ENCODE results near the gene NTRK1. TPM values are rescaled to one million over a fixed set of nuclear protein-coding genes. Genes with fewer than 3 reads are reported as not detected.

NTRK1 gene
- total and polyA plus RNA-seq, 2 experiments from 2014 or later = 0.08 to 0.11 TPM

- DNase-seq = no peak
Observed at GRCh38 chr1:156895927-156896326, 35.3 kb downstream of the NTRK1 start.

GRCh38 chr1:156896490-156897033 lies 35.9 kb downstream of the NTRK1 start:
- Histone ChIP-seq H3K36me3 (ENCODE audit: low read depth) (no peaks in the 10 kb centered on the region), H3K4me2 (ENCODE audit: unreplicated experiment) (peak overlapping the region; percentile 86), H3K9me3 (ENCODE audit: low read depth) (no peaks in the 10 kb centered on the region), H2AFZ (no peak overlapping the region), H3K27me3 (replicated peaks; ENCODE audit: insufficient read depth) (no peaks in the 10 kb centered on the region), H3K9ac (peak overlapping the region; percentile 72), H3K9me2 (ENCODE audit: insufficient read depth) (no peaks in the 10 kb centered on the region), H3K4me1 (ENCODE audit: insufficient read depth) (peaks cover 39% of the 10 kb centered on the region), H3K4me3 (peak overlapping the region; percentile 54), H3K27ac (peak overlapping the region; percentile 95), H3K79me2 (ENCODE audit: insufficient read depth) (no peaks in the 10 kb centered on the region), H3F3A (ENCODE audit: insufficient read depth) (peaks cover 21% of the 10 kb centered on the region), H4K20me1 (ENCODE audit: insufficient read depth) (no peaks in the 10 kb centered on the region)
- in situ Hi-C loops (cut with MboI) = no loop called here
- DNase-seq = peak; percentile 97
- WGBS, 2 experiments (ENCODE audit: low coverage in 1 of 2, low lambda C conversion rate in 2 of 2, missing lambda C conversion rate in 2 of 2) = 46 to 52% methylated on average over 15 to 16 of the region's 16 CpGs
- TF ChIP-seq EZH2phosphoT487 (IDR thresholded peaks at IDR 0.05; ENCODE audit: insufficient read depth, low read depth) (no peak), EZH2 (IDR thresholded peaks at IDR 0.05; ENCODE audit: insufficient read depth, poor library complexity, severe bottlenecking) (no peak)

More at GRCh38 chr1:156895927-156896326, 35.3 kb downstream of the NTRK1 start:
- peaks cover 25% of the 10 kb centered on the region for H3F3A ChIP-seq (ENCODE audit: insufficient read depth)
- H4K20me1 ChIP-seq (ENCODE audit: insufficient read depth) = no peaks in the 10 kb centered on the region
- H3K4me2 ChIP-seq (ENCODE audit: unreplicated experiment) = no peak overlapping the region
- no peaks in the 10 kb centered on the region for H3K79me2 ChIP-seq (ENCODE audit: insufficient read depth)
- no peaks in the 10 kb centered on the region for H3K27me3 ChIP-seq (replicated peaks; ENCODE audit: insufficient read depth)
- no peak overlapping the region for H2AFZ ChIP-seq
- no peak overlapping the region for H3K4me3 ChIP-seq
- no peak overlapping the region for H3K9ac ChIP-seq
- TF ChIP-seq EZH2 (IDR thresholded peaks at IDR 0.05; ENCODE audit: insufficient read depth, poor library complexity, severe bottlenecking) (no peak), EZH2phosphoT487 (IDR thresholded peaks at IDR 0.05; ENCODE audit: insufficient read depth, low read depth) (no peak)
- no peak overlapping the region for H3K27ac ChIP-seq
- no peaks in the 10 kb centered on the region for H3K9me2 ChIP-seq (ENCODE audit: insufficient read depth)
- H3K4me1 ChIP-seq (ENCODE audit: insufficient read depth) = peaks cover 35% of the 10 kb centered on the region
- in situ Hi-C loops (cut with MboI) = no loop called here
- H3K36me3 ChIP-seq (ENCODE audit: low read depth) = no peaks in the 10 kb centered on the region
- H3K9me3 ChIP-seq (ENCODE audit: low read depth) = no peaks in the 10 kb centered on the region
- 96 to 99% methylated on average over 6 of the region's 6 CpGs for WGBS, 2 experiments (ENCODE audit: low coverage in 1 of 2, low lambda C conversion rate in 2 of 2, missing lambda C conversion rate in 2 of 2)

- 66 to 71% methylated on average over 14 of the region's 14 CpGs for WGBS, 2 experiments (ENCODE audit: low coverage in 1 of 2, low lambda C conversion rate in 2 of 2, missing lambda C conversion rate in 2 of 2)
- H2AFZ ChIP-seq = no peak overlapping the region
- in situ Hi-C loops (cut with MboI) = no loop called here
- H3K27me3 ChIP-seq (replicated peaks; ENCODE audit: insufficient read depth) = no peaks in the 10 kb centered on the region
- peak overlapping the region; percentile 72 for H3K9ac ChIP-seq
- no peaks in the 10 kb centered on the region for H3K36me3 ChIP-seq (ENCODE audit: low read depth)
- H3K9me3 ChIP-seq (ENCODE audit: low read depth) = no peaks in the 10 kb centered on the region
- H3K9me2 ChIP-seq (ENCODE audit: insufficient read depth) = no peaks in the 10 kb centered on the region
- H3K27ac ChIP-seq = peak overlapping the region; percentile 95
- H3K4me3 ChIP-seq = peak overlapping the region; percentile 54
- peaks cover 19% of the 10 kb centered on the region for H3F3A ChIP-seq (ENCODE audit: insufficient read depth)
- peaks cover 43% of the 10 kb centered on the region for H3K4me1 ChIP-seq (ENCODE audit: insufficient read depth)
- peak overlapping the region; percentile 86 for H3K4me2 ChIP-seq (ENCODE audit: unreplicated experiment)
- H3K79me2 ChIP-seq (ENCODE audit: insufficient read depth) = no peaks in the 10 kb centered on the region
- no peak for TF ChIP-seq EZH2 (IDR thresholded peaks at IDR 0.05; ENCODE audit: insufficient read depth, poor library complexity, severe bottlenecking)
- peak; percentile 91 for DNase-seq
- H4K20me1 ChIP-seq (ENCODE audit: insufficient read depth) = no peaks in the 10 kb centered on the region
Observed at GRCh38 chr1:156897078-156897825, 36.6 kb downstream of the NTRK1 start.

GRCh38 chr1:156898161-156898566 lies 37.5 kb downstream of the NTRK1 start:
- TF ChIP-seq EZH2phosphoT487 (IDR thresholded peaks at IDR 0.05; ENCODE audit: insufficient read depth, low read depth) (no peak), EZH2 (IDR thresholded peaks at IDR 0.05; ENCODE audit: insufficient read depth, poor library complexity, severe bottlenecking) (no peak)
- H3K4me2 ChIP-seq (ENCODE audit: unreplicated experiment) = no peak overlapping the region
- no peaks in the 10 kb centered on the region for H3K9me2 ChIP-seq (ENCODE audit: insufficient read depth)
- H3K4me3 ChIP-seq = no peak overlapping the region
- 86 to 90% methylated on average over 13 of the region's 13 CpGs for WGBS, 2 experiments (ENCODE audit: low coverage in 1 of 2, low lambda C conversion rate in 2 of 2, missing lambda C conversion rate in 2 of 2)
- H3K79me2 ChIP-seq (ENCODE audit: insufficient read depth) = no peaks in the 10 kb centered on the region
- no peaks in the 10 kb centered on the region for H3K9me3 ChIP-seq (ENCODE audit: low read depth)
- no peak overlapping the region for H3K27ac ChIP-seq
- in situ Hi-C loops (cut with MboI) = no loop called here
- no peaks in the 10 kb centered on the region for H3K36me3 ChIP-seq (ENCODE audit: low read depth)
- no peak for DNase-seq
- no peak overlapping the region for H2AFZ ChIP-seq
- H4K20me1 ChIP-seq (ENCODE audit: insufficient read depth) = no peaks in the 10 kb centered on the region
- no peaks in the 10 kb centered on the region for H3K27me3 ChIP-seq (replicated peaks; ENCODE audit: insufficient read depth)
- no peak overlapping the region for H3K9ac ChIP-seq
- H3F3A ChIP-seq (ENCODE audit: insufficient read depth) = peaks cover 19% of the 10 kb centered on the region
- peaks cover 52% of the 10 kb centered on the region for H3K4me1 ChIP-seq (ENCODE audit: insufficient read depth)
